ENCODE results near the gene CBY2.

DNA sequence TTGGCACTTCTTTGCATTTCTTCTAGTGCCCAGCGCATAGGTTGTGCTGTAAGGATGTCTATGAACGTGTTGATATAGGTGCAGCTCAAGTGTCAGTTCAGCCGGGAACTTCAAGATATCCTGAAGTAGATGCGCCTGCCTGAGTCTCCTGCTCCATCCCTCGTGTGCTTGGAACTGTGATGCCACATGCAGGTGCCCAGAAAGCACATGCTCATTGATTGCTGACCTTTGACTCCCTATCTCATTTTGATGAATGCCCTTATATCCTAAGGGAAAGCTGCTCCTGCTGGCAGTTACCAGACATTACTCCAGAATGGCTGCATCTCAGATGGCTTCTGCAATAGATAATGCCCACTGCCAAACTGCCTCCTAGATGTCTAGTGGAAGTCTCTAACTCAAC lies 40.9 kb downstream of the CBY2 start:
- TF ChIP-seq, protein P1, sequence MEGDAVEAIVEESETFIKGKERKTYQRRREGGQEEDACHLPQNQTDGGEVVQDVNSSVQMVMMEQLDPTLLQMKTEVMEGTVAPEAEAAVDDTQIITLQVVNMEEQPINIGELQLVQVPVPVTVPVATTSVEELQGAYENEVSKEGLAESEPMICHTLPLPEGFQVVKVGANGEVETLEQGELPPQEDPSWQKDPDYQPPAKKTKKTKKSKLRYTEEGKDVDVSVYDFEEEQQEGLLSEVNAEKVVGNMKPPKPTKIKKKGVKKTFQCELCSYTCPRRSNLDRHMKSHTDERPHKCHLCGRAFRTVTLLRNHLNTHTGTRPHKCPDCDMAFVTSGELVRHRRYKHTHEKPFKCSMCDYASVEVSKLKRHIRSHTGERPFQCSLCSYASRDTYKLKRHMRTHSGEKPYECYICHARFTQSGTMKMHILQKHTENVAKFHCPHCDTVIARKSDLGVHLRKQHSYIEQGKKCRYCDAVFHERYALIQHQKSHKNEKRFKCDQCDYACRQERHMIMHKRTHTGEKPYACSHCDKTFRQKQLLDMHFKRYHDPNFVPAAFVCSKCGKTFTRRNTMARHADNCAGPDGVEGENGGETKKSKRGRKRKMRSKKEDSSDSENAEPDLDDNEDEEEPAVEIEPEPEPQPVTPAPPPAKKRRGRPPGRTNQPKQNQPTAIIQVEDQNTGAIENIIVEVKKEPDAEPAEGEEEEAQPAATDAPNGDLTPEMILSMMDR (IDR thresholded peaks at IDR 0.05; ENCODE audit: poor library complexity, severe bottlenecking): no peak
- no peak for TF ChIP-seq EP300 (conservative IDR thresholded peaks at IDR 0.05; ENCODE audit: poor library complexity, severe bottlenecking)
- no peak for TF ChIP-seq POLR2AphosphoS5 (IDR thresholded peaks at IDR 0.05)
- TF ChIP-seq, protein P2, sequence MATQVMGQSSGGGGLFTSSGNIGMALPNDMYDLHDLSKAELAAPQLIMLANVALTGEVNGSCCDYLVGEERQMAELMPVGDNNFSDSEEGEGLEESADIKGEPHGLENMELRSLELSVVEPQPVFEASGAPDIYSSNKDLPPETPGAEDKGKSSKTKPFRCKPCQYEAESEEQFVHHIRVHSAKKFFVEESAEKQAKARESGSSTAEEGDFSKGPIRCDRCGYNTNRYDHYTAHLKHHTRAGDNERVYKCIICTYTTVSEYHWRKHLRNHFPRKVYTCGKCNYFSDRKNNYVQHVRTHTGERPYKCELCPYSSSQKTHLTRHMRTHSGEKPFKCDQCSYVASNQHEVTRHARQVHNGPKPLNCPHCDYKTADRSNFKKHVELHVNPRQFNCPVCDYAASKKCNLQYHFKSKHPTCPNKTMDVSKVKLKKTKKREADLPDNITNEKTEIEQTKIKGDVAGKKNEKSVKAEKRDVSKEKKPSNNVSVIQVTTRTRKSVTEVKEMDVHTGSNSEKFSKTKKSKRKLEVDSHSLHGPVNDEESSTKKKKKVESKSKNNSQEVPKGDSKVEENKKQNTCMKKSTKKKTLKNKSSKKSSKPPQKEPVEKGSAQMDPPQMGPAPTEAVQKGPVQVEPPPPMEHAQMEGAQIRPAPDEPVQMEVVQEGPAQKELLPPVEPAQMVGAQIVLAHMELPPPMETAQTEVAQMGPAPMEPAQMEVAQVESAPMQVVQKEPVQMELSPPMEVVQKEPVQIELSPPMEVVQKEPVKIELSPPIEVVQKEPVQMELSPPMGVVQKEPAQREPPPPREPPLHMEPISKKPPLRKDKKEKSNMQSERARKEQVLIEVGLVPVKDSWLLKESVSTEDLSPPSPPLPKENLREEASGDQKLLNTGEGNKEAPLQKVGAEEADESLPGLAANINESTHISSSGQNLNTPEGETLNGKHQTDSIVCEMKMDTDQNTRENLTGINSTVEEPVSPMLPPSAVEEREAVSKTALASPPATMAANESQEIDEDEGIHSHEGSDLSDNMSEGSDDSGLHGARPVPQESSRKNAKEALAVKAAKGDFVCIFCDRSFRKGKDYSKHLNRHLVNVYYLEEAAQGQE (IDR thresholded peaks at IDR 0.05; ENCODE audit: borderline replicate concordance): no peak
- no peak for TF ChIP-seq TAF1 (IDR thresholded peaks at IDR 0.05; ENCODE audit: low read depth)
- TF ChIP-seq EZH2 (IDR thresholded peaks at IDR 0.05; ENCODE audit: borderline replicate concordance, insufficient read depth, low read length, poor library complexity, severe bottlenecking): no peak
- TF ChIP-seq SMC3 (conservative IDR thresholded peaks at IDR 0.05; ENCODE audit: poor library complexity): no peak
- TF ChIP-seq MXI1 (conservative IDR thresholded peaks at IDR 0.05; ENCODE audit: poor library complexity, severe bottlenecking): no peak

All from neural cell (in vitro differentiated cells).